Keratinocyte (primary cell): ENCODE data around the gene IL15RA. TPM values are rescaled to one million over a fixed set of nuclear protein-coding genes. Genes with fewer than 3 reads are reported as not detected.
"Not testable (repeated sequence)": the region's sequence is repeated elsewhere in the genome, so short reads cannot be mapped to it uniquely, and the experiment has no call there.

Experiments
- DNase-seq: peaks from one replicate; pipeline ENCODE4 v3.0.0-alpha.2; 2011; ENCODE audit warnings: low read depth, missing footprints, low spot score
- FAIRE-seq: peaks from 2 replicates; lab custom pipeline; 2011; peaks lifted over from hg19 to GRCh38; lab: Jason Lieb, UNC
- H2AFZ ChIP-seq: 2 replicates; pipeline ENCODE4 v1.6.0; 2012; ENCODE audit warnings: low read length, control low read depth, inconsistent platforms; ENCODE audit not compliant: control insufficient read depth
- H3K27ac ChIP-seq: 2 replicates; pipeline ENCODE4 v1.5.1; 2011; ENCODE audit warnings: low read length; ENCODE audit not compliant: control insufficient read depth, insufficient read depth
- H3K27me3 ChIP-seq: 3 replicates; pipeline ENCODE4 v1.6.0; 2011; ENCODE audit warnings: low read length; ENCODE audit not compliant: control insufficient read depth, insufficient read depth; ENCODE audit errors: extremely low read depth
- H3K36me3 ChIP-seq, 2 experiments: 2 replicates in 1 of 2; 3 replicates in 1 of 2; pipeline ENCODE4 v1.5.1; 2011; ENCODE audit warnings: low read length in 2 of 2, mild to moderate bottlenecking in 1 of 2; ENCODE audit not compliant: control insufficient read depth in 2 of 2, insufficient read depth in 2 of 2; ENCODE audit errors: extremely low read depth in 1 of 2
- H3K4me1 ChIP-seq: 3 replicates; pipeline ENCODE4 v1.5.1; 2011; ENCODE audit warnings: low read length; ENCODE audit not compliant: control insufficient read depth, insufficient read depth; ENCODE audit errors: extremely low read depth
- H3K4me2 ChIP-seq: 3 replicates; pipeline ENCODE4 v1.6.0; 2011; ENCODE audit warnings: low read depth, low read length; ENCODE audit not compliant: control insufficient read depth, insufficient read depth; ENCODE audit errors: extremely low read depth
- H3K4me3 ChIP-seq, 3 experiments: fragments of 200-600 bp in 1 of 3; sonication (generic) in 1 of 3; 2 replicates in 2 of 3; 3 replicates in 1 of 3; pipeline ENCODE4 v1.5.1; 2011 to 2016; ENCODE audit warnings: low read length in 3 of 3, mild to moderate bottlenecking in 3 of 3, control low read depth in 2 of 3, inconsistent platforms in 1 of 3, low read depth in 1 of 3, mixed read lengths in 1 of 3, mixed run types in 1 of 3, moderate library complexity in 1 of 3; ENCODE audit not compliant: control insufficient read depth in 2 of 3, insufficient read depth in 2 of 3; ENCODE audit errors: extremely low read depth in 1 of 3
- H3K79me2 ChIP-seq: 2 replicates; pipeline ENCODE4 v1.6.0; 2012; ENCODE audit warnings: low read length; ENCODE audit not compliant: control insufficient read depth, insufficient read depth
- H3K9ac ChIP-seq: 3 replicates; pipeline ENCODE4 v1.6.0; 2011; ENCODE audit warnings: low read length; ENCODE audit not compliant: control insufficient read depth, insufficient read depth; ENCODE audit errors: extremely low read depth
- H3K9me1 ChIP-seq: 3 replicates; pipeline ENCODE4 v1.6.0; 2011; ENCODE audit warnings: low read length; ENCODE audit not compliant: control insufficient read depth, insufficient read depth; ENCODE audit errors: extremely low read depth
- H3K9me3 ChIP-seq: 2 replicates; pipeline ENCODE4 v1.5.1; 2012; ENCODE audit warnings: low read depth, low read length; ENCODE audit not compliant: control insufficient read depth
- H4K20me1 ChIP-seq: 3 replicates; pipeline ENCODE4 v1.6.0; 2011; ENCODE audit warnings: low read length; ENCODE audit not compliant: control insufficient read depth, insufficient read depth; ENCODE audit errors: extremely low read depth
- CTCF ChIP-seq, 3 experiments: IDR thresholded peaks in 1 of 3; conservative IDR thresholded peaks in 1 of 3; optimal IDR thresholded peaks in 1 of 3; 2 replicates in 2 of 3; 3 replicates in 1 of 3; pipeline versions ENCODE3 to v1.5.1; 2011; ENCODE audit warnings: low read length in 3 of 3, mild to moderate bottlenecking in 3 of 3, moderate library complexity in 2 of 3, control low read depth in 1 of 3, inconsistent platforms in 1 of 3; ENCODE audit not compliant: insufficient read depth in 2 of 3; ENCODE audit errors: extremely low read depth in 1 of 3
- EZH2 ChIP-seq: IDR thresholded peaks from one replicate; pipeline ENCODE4 v1.6.1; 2012; ENCODE audit warnings: inconsistent platforms, mild to moderate bottlenecking, low read length, moderate library complexity
- dilution Hi-C: fragments of 300-500 bp; cut with MboI; formaldehyde crosslinking; loops from one replicate; pipeline ENCODE4 v1.7.0; 2020; ENCODE audit warnings: low sequenced_read_pairs; ENCODE audit not compliant: extremely low pct_ligation_motif_present
- polyA plus RNA-seq, 5 experiments: library from polyadenylated mRNA; depleted of rRNA in 3 of 5; stranded (reverse) in 3 of 5; stranded (forward) in 1 of 5; unstranded in 1 of 5; fragments of >200 nt; gene quantifications; 1 replicate in 1 of 5; 2 replicates in 3 of 5; 3 replicates in 1 of 5; pipeline versions ENCODE4 v1.2.1 to v1.2.3, GENCODE V29; 2011 to 2012; ENCODE audit warnings: missing spikeins in 2 of 5, low read depth in 1 of 5, low replicate concordance in 1 of 5

Gene IL15RA
- polyA plus RNA-seq, 1 donor (not counting 4 experiments of a cell fraction or from before 2014, with no cell fraction given), result 3.8 TPM

DNA sequence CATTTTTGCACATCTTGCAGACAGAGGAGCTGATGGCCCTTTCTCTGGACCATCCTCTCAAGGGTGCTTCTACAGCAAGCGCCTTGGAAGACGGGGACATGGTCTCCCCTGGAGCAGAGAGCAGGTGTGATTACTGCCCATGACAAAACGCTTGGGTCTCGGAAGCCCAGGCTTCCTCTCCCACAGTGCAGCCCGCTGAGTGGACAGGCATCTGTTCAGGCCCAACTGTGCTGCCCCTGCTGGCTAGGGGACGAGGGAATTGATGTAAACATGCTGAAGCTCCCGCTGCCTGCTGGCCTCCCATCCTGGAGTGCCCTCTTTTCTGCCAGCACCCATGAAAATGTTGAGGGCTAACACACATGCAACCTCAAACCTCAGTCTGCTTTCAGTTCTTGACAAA, 14.3 kb downstream of the IL15RA start:
- dilution Hi-C loops, result loop anchor here (25.0 kb wide), 1 partner anchor 124 kb away; the partner anchor contains the start of gene RBM17
- FAIRE-seq, result no peak

DNA sequence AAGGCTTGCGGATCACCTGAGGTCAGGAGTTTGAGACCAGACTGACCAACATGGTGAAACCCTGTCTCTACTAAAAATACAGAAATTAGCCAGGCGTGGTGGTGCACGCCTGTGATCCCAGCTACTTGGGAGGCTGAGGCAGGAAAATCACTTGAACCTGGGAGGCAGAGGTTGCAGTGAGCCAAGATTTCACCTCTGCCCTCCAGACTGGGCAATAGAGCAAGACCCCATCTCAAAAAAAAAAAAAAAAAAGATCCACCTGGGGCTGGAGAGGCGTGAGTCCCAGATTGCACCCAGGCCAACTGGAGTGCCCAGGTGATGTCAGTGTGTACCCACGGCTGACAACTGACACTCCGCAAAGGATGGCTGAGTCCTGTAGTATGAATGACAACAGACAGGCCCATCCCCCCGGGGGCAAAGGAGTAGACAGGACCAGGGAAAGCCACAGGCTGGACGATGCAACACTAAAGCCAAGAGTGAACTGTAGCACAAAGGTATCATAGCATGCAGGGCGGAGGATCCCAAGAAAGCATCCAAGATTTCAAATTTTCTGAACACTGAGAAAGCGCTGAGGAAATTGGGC, 14.9 kb downstream of the IL15RA start:
- not testable (repeated sequence) for H3K9ac ChIP-seq, H3K9me3 ChIP-seq, H3K4me3 ChIP-seq, H3K79me2 ChIP-seq, DNase-seq, H4K20me1 ChIP-seq, H3K36me3 ChIP-seq, H3K27ac ChIP-seq, FAIRE-seq, H3K27me3 ChIP-seq, H3K4me2 ChIP-seq, H3K9me1 ChIP-seq, H3K4me1 ChIP-seq, H2AFZ ChIP-seq
- dilution Hi-C loops, result loop anchor here (25.0 kb wide), 1 partner anchor 125 kb away; the partner anchor contains the start of gene RBM17

More for the DNA sequence above, 14.3 kb downstream of the IL15RA start:
- no peak overlapping the region for H3K27ac ChIP-seq
- no peak overlapping the region for H3K4me3 ChIP-seq
- no peaks in the 10 kb centered on the region for H3K9me3 ChIP-seq
- no peaks in the 10 kb centered on the region for H4K20me1 ChIP-seq
- no peaks in the 10 kb centered on the region for H3K79me2 ChIP-seq
- TF ChIP-seq EZH2, result no peak
- no peak for TF ChIP-seq CTCF (optimal IDR thresholded peaks at IDR 0.05 in 1 of 3, IDR thresholded peaks at IDR 0.05 in 1 of 3, conservative IDR thresholded peaks at IDR 0.05 in 1 of 3; ENCODE audit: extremely low read depth in 1 of 3, insufficient read depth in 2 of 3, low read length in 3 of 3)
- H3K27me3 ChIP-seq, result no peaks in the 10 kb centered on the region
- H3K9me1 ChIP-seq, result no peaks in the 10 kb centered on the region
- no peak overlapping the region for H3K9ac ChIP-seq
- H2AFZ ChIP-seq, result no peak overlapping the region
- H3K4me2 ChIP-seq, result no peak overlapping the region
- no peak for DNase-seq
- H3K4me1 ChIP-seq, result no peaks in the 10 kb centered on the region
- H3K36me3 ChIP-seq, result no peaks in the 10 kb centered on the region
